ENCODE results near the gene NR2E3.

DNA sequence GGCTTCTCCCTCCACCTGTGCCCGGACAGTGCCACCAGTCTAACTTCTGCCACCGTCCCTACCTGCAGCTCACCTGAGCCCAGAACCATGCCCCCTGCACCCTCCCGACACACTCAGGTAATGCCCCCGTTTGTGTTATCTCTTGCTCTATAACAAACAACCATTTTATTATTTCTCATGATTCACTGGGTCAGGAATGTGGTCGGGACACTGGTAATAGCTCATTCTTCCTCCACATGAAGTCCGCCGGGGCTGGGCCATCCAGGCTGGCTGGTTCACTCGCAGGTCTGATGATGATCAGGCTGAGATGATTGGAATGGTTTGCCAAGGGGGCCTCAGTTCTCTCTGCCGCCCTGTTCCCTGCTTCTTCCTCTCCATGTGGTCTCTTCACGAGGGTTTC lies 20.3 kb upstream of the NR2E3 start:
- TF ChIP-seq EZH2phosphoT487 (IDR thresholded peaks at IDR 0.05; ENCODE audit: insufficient read depth, low read depth) = no peak
- no peak for TF ChIP-seq EZH2 (IDR thresholded peaks at IDR 0.05; ENCODE audit: insufficient read depth, poor library complexity, severe bottlenecking)
